ENCODE results near the gene ATG16L1.

ATG16L1 gene

GRCh38 chr2:233280114-233280693 is 28.7 kb downstream of the ATG16L1 start:
- peak overlapping the region; percentile 17; the same call in 1 of the 2 replicates for H3K27ac ChIP-seq
- TF ChIP-seq ZFX (IDR thresholded peaks at IDR 0.05; ENCODE audit: borderline replicate concordance) (no peak), CTCF (IDR thresholded peaks at IDR 0.05) (no peak)

GRCh38 chr2:233281553-233281952 is 30.1 kb downstream of the ATG16L1 start:
- no peak for TF ChIP-seq CTCF (IDR thresholded peaks at IDR 0.05)
- no peak for TF ChIP-seq ZFX (IDR thresholded peaks at IDR 0.05; ENCODE audit: borderline replicate concordance)
- peak overlapping the region; percentile 17; the same call in 1 of the 2 replicates for H3K27ac ChIP-seq

GRCh38 chr2:233281992-233282603 is 30.6 kb downstream of the ATG16L1 start:
- H3K27ac ChIP-seq = no peak overlapping the region
- TF ChIP-seq CTCF (IDR thresholded peaks at IDR 0.05) (no peak), ZFX (IDR thresholded peaks at IDR 0.05; ENCODE audit: borderline replicate concordance) (no peak)

- TF ChIP-seq CTCF (IDR thresholded peaks at IDR 0.05) = no peak
- TF ChIP-seq ZFX (IDR thresholded peaks at IDR 0.05; ENCODE audit: borderline replicate concordance) = no peak
- no peak overlapping the region for H3K27ac ChIP-seq
Measured at GRCh38 chr2:233285921-233286320, 34.4 kb downstream of the ATG16L1 start.

GRCh38 chr2:233287871-233288270 is 36.4 kb downstream of the ATG16L1 start:
- H3K27ac ChIP-seq = peak overlapping the region; percentile 93
- TF ChIP-seq CTCF (IDR thresholded peaks at IDR 0.05) (no peak), ZFX (IDR thresholded peaks at IDR 0.05; ENCODE audit: borderline replicate concordance) (no peak)

GRCh38 chr2:233288663-233289062 is 37.2 kb downstream of the ATG16L1 start:
- TF ChIP-seq ZFX (IDR thresholded peaks at IDR 0.05; ENCODE audit: borderline replicate concordance) (no peak), CTCF (IDR thresholded peaks at IDR 0.05) (no peak)

GRCh38 chr2:233289648-233290047 is 38.2 kb downstream of the ATG16L1 start:
- H3K27ac ChIP-seq = peak overlapping the region; percentile 93
- TF ChIP-seq ZFX (IDR thresholded peaks at IDR 0.05; ENCODE audit: borderline replicate concordance) (no peak), CTCF (IDR thresholded peaks at IDR 0.05) (no peak)

More at GRCh38 chr2:233288663-233289062, 37.2 kb downstream of the ATG16L1 start:
- H3K27ac ChIP-seq = peak overlapping the region; percentile 93
